ENCODE measurements around the gene ADAMTS1. TPM values are rescaled to one million over a fixed set of nuclear protein-coding genes. Genes with fewer than 3 reads are reported as not detected.

The ADAMTS1 gene
- total RNA-seq, 2 donors from 2014 or later: 24.2 to 24.3 TPM

- no peak for TF ChIP-seq CTCF (conservative IDR thresholded peaks at IDR 0.05)
- H3K27me3 ChIP-seq (ENCODE audit: control insufficient read depth, insufficient read depth, low read length, poor library complexity, severe bottlenecking): peaks cover 28% of the 10 kb centered on the region
- H3K4me1 Mint-ChIP-seq: peaks cover 11% of the 10 kb centered on the region
- no peaks in the 10 kb centered on the region for H3K4me1 ChIP-seq (ENCODE audit: control insufficient read depth, insufficient read depth, low read length)
- H3K36me3 ChIP-seq (ENCODE audit: control insufficient read depth, insufficient read depth, low read length): no peaks in the 10 kb centered on the region
- no peaks in the 10 kb centered on the region for H3K36me3 Mint-ChIP-seq (ENCODE audit: low read depth)
- no peak overlapping the region for H3K27ac Mint-ChIP-seq
- H3K27me3 Mint-ChIP-seq (ENCODE audit: insufficient read depth): peaks cover 13% of the 10 kb centered on the region
- H3K4me3 ChIP-seq (ENCODE audit: low read length): no peak overlapping the region
- no peak overlapping the region for H3K9ac ChIP-seq (ENCODE audit: extremely low read depth, low read length, poor library complexity, severe bottlenecking)
- no peak overlapping the region for H3K4me3 Mint-ChIP-seq
- DNase-seq: no peak
- H3K9me3 ChIP-seq (ENCODE audit: control insufficient read depth, low read length): no peaks in the 10 kb centered on the region
- H3K27ac ChIP-seq (ENCODE audit: low read depth, low read length): no peak overlapping the region
- H3K9me3 Mint-ChIP-seq: no peaks in the 10 kb centered on the region
- 90% methylated on average over 4 of the region's 4 CpGs; no CpG with 5 or more reads in 1 of the 2 experiments for WGBS, 2 experiments (ENCODE audit: insufficient coverage in 1 of 2, insufficient read length in 1 of 2)
These were observed 35.5 kb downstream of the ADAMTS1 start for GRCh38 chr21:26809745-26810144.

- H3K9ac ChIP-seq (ENCODE audit: extremely low read depth, low read length, poor library complexity, severe bottlenecking): no peak overlapping the region
- H3K4me3 Mint-ChIP-seq: no peak overlapping the region
- no peak for DNase-seq
- no peaks in the 10 kb centered on the region for H3K4me1 ChIP-seq (ENCODE audit: control insufficient read depth, insufficient read depth, low read length)
- no peaks in the 10 kb centered on the region for H3K9me3 ChIP-seq (ENCODE audit: control insufficient read depth, low read length)
- H3K27me3 ChIP-seq (ENCODE audit: control insufficient read depth, insufficient read depth, low read length, poor library complexity, severe bottlenecking): peaks cover 22% of the 10 kb centered on the region
- peaks cover 11% of the 10 kb centered on the region for H3K27me3 Mint-ChIP-seq (ENCODE audit: insufficient read depth)
- no peaks in the 10 kb centered on the region for H3K36me3 Mint-ChIP-seq (ENCODE audit: low read depth)
- no peak overlapping the region for H3K27ac ChIP-seq (ENCODE audit: low read depth, low read length)
- 85 to 100% methylated on average over 3 to 5 of the region's 5 CpGs for WGBS, 2 experiments (ENCODE audit: insufficient coverage in 1 of 2, insufficient read length in 1 of 2)
- H3K4me1 Mint-ChIP-seq: peaks cover 13% of the 10 kb centered on the region
- no peak overlapping the region for H3K27ac Mint-ChIP-seq
- H3K9me3 Mint-ChIP-seq: no peaks in the 10 kb centered on the region
- no peaks in the 10 kb centered on the region for H3K36me3 ChIP-seq (ENCODE audit: control insufficient read depth, insufficient read depth, low read length)
- no peak overlapping the region for H3K4me3 ChIP-seq (ENCODE audit: low read length)
- no peak for TF ChIP-seq CTCF (conservative IDR thresholded peaks at IDR 0.05)
These were observed 38.4 kb downstream of the ADAMTS1 start for GRCh38 chr21:26806801-26807295.

GRCh38 chr21:26804895-26805609 is 40.2 kb downstream of the ADAMTS1 start:
- no peak for DNase-seq
- TF ChIP-seq CTCF (conservative IDR thresholded peaks at IDR 0.05): no peak
- Mint-ChIP-seq H3K4me3 (no peak overlapping the region), H3K27ac (no peak overlapping the region), H3K4me1 (peaks cover 7% of the 10 kb centered on the region), H3K27me3 (ENCODE audit: insufficient read depth) (peaks cover 7% of the 10 kb centered on the region), H3K36me3 (ENCODE audit: low read depth) (no peaks in the 10 kb centered on the region), H3K9me3 (no peaks in the 10 kb centered on the region)
- 91 to 100% methylated on average over 4 to 5 of the region's 5 CpGs for WGBS, 2 experiments (ENCODE audit: insufficient coverage in 1 of 2, insufficient read length in 1 of 2)
- H3K27me3 ChIP-seq (ENCODE audit: control insufficient read depth, insufficient read depth, low read length, poor library complexity, severe bottlenecking): peaks cover 21% of the 10 kb centered on the region
- H3K27ac ChIP-seq (ENCODE audit: low read depth, low read length): no peak overlapping the region
- H3K9me3 ChIP-seq (ENCODE audit: control insufficient read depth, low read length): no peaks in the 10 kb centered on the region
- no peak overlapping the region for H3K4me3 ChIP-seq (ENCODE audit: low read length)
- no peaks in the 10 kb centered on the region for H3K4me1 ChIP-seq (ENCODE audit: control insufficient read depth, insufficient read depth, low read length)
- no peak overlapping the region for H3K9ac ChIP-seq (ENCODE audit: extremely low read depth, low read length, poor library complexity, severe bottlenecking)
- H3K36me3 ChIP-seq (ENCODE audit: control insufficient read depth, insufficient read depth, low read length): no peaks in the 10 kb centered on the region

Data from endodermal cell (in vitro differentiated cells).